ENCODE data around the gene ADGRD2.

Gene ADGRD2

GRCh38 chr9:124429530-124429867 lies 20.8 kb upstream of the ADGRD2 start:
- in situ Hi-C loops (cut with MboI; ENCODE audit: low sequenced_read_pairs): no loop called here

- in situ Hi-C loops (cut with MboI; ENCODE audit: low sequenced_read_pairs): no loop called here
Measured at GRCh38 chr9:124436320-124436719, 13.9 kb upstream of the ADGRD2 start.

- in situ Hi-C loops (cut with MboI; ENCODE audit: low sequenced_read_pairs): no loop called here
Measured at GRCh38 chr9:124437086-124437485, 13.2 kb upstream of the ADGRD2 start.

- in situ Hi-C loops (cut with MboI; ENCODE audit: low sequenced_read_pairs): no loop called here
Measured at GRCh38 chr9:124438091-124438490, 12.2 kb upstream of the ADGRD2 start.

GRCh38 chr9:124439086-124439485 lies 11.2 kb upstream of the ADGRD2 start:
- in situ Hi-C loops (cut with MboI; ENCODE audit: low sequenced_read_pairs): no loop called here

- in situ Hi-C loops (cut with MboI; ENCODE audit: low sequenced_read_pairs): no loop called here
Measured at GRCh38 chr9:124439686-124440243, 10.5 kb upstream of the ADGRD2 start.

GRCh38 chr9:124440786-124441185 lies 9.5 kb upstream of the ADGRD2 start:
- in situ Hi-C loops (cut with MboI; ENCODE audit: low sequenced_read_pairs): no loop called here

- in situ Hi-C loops (cut with MboI; ENCODE audit: low sequenced_read_pairs): no loop called here
Measured at GRCh38 chr9:124441291-124441690, 9.0 kb upstream of the ADGRD2 start.

GRCh38 chr9:124442379-124442778 lies 7.9 kb upstream of the ADGRD2 start:
- in situ Hi-C loops (cut with MboI; ENCODE audit: low sequenced_read_pairs): no loop called here

GRCh38 chr9:124442826-124443225 lies 7.4 kb upstream of the ADGRD2 start:
- in situ Hi-C loops (cut with MboI; ENCODE audit: low sequenced_read_pairs): no loop called here

GRCh38 chr9:124443625-124444024 lies 6.6 kb upstream of the ADGRD2 start:
- in situ Hi-C loops (cut with MboI; ENCODE audit: low sequenced_read_pairs): no loop called here

GRCh38 chr9:124444166-124444565 lies 6.1 kb upstream of the ADGRD2 start:
- in situ Hi-C loops (cut with MboI; ENCODE audit: low sequenced_read_pairs): no loop called here

GRCh38 chr9:124447297-124447661 lies 3.0 kb upstream of the ADGRD2 start:
- in situ Hi-C loops (cut with MboI; ENCODE audit: low sequenced_read_pairs): no loop called here

GRCh38 chr9:124448019-124448418 lies 2.2 kb upstream of the ADGRD2 start:
- in situ Hi-C loops (cut with MboI; ENCODE audit: low sequenced_read_pairs): no loop called here

GRCh38 chr9:124449381-124450151 lies 685 bp upstream of the ADGRD2 start:
- in situ Hi-C loops (cut with MboI; ENCODE audit: low sequenced_read_pairs): no loop called here

- in situ Hi-C loops (cut with MboI; ENCODE audit: low sequenced_read_pairs): no loop called here
Measured at GRCh38 chr9:124450931-124451661, 845 bp downstream of the ADGRD2 start.

GRCh38 chr9:124452326-124452725 lies 2.1 kb downstream of the ADGRD2 start:
- in situ Hi-C loops (cut with MboI; ENCODE audit: low sequenced_read_pairs): no loop called here

GRCh38 chr9:124452841-124453585 lies 2.8 kb downstream of the ADGRD2 start:
- in situ Hi-C loops (cut with MboI; ENCODE audit: low sequenced_read_pairs): no loop called here

- in situ Hi-C loops (cut with MboI; ENCODE audit: low sequenced_read_pairs): no loop called here
Measured at GRCh38 chr9:124453586-124454191, 3.4 kb downstream of the ADGRD2 start.

GRCh38 chr9:124454296-124454695 lies 4.0 kb downstream of the ADGRD2 start:
- in situ Hi-C loops (cut with MboI; ENCODE audit: low sequenced_read_pairs): no loop called here

- in situ Hi-C loops (cut with MboI; ENCODE audit: low sequenced_read_pairs): no loop called here
Measured at GRCh38 chr9:124454791-124455443, 4.7 kb downstream of the ADGRD2 start.

All from hTERT RPE-1 (cell line).